HG03521 (cell line): ENCODE data around the gene IWS1.
"Not testable (repeated sequence)": the region's sequence is repeated elsewhere in the genome, so short reads cannot be mapped to it uniquely, and the experiment has no call there.

Experiments used
- ATAC-seq: cut with Tn5 transposase; IDR thresholded peaks from one replicate; pipeline ENCODE4 v1.9.1; 2021; ENCODE audit warnings: mild to moderate bottlenecking, moderate library complexity; ENCODE audit not compliant: unreplicated experiment

The IWS1 gene

GRCh38 chr2:127561371-127561770 lies 35.1 kb upstream of the IWS1 start:
- no peak for ATAC-seq

- no peak for ATAC-seq
Observed at GRCh38 chr2:127560931-127561280, 34.6 kb upstream of the IWS1 start.

GRCh38 chr2:127560201-127560930 lies 34.1 kb upstream of the IWS1 start:
- no peak for ATAC-seq

GRCh38 chr2:127559454-127559853 lies 33.2 kb upstream of the IWS1 start:
- ATAC-seq, result no peak

GRCh38 chr2:127558911-127559310 lies 32.6 kb upstream of the IWS1 start:
- no peak for ATAC-seq

GRCh38 chr2:127552846-127553245 lies 26.6 kb upstream of the IWS1 start:
- no peak for ATAC-seq

- ATAC-seq, result no peak
Observed at GRCh38 chr2:127552336-127552735, 26.0 kb upstream of the IWS1 start.

- no peak for ATAC-seq
Observed at GRCh38 chr2:127551221-127551930, 25.1 kb upstream of the IWS1 start.

- ATAC-seq, result no peak
Observed at GRCh38 chr2:127546797-127547196, 20.5 kb upstream of the IWS1 start.

GRCh38 chr2:127545796-127546195 lies 19.5 kb upstream of the IWS1 start:
- no peak for ATAC-seq

GRCh38 chr2:127545189-127545588 lies 18.9 kb upstream of the IWS1 start:
- ATAC-seq, result no peak

- not testable (repeated sequence) for ATAC-seq
Observed at GRCh38 chr2:127543013-127543501, 16.8 kb upstream of the IWS1 start.

- no peak for ATAC-seq
Observed at GRCh38 chr2:127542231-127542630, 15.9 kb upstream of the IWS1 start.

GRCh38 chr2:127541809-127542208 lies 15.5 kb upstream of the IWS1 start:
- ATAC-seq, result no peak

- ATAC-seq, result no peak
Observed at GRCh38 chr2:127537644-127538043, 11.4 kb upstream of the IWS1 start.

GRCh38 chr2:127536707-127537541 lies 10.6 kb upstream of the IWS1 start:
- no peak for ATAC-seq

GRCh38 chr2:127535918-127536317 lies 9.6 kb upstream of the IWS1 start:
- ATAC-seq, result no peak

- no peak for ATAC-seq
Observed at GRCh38 chr2:127535422-127535901, 9.2 kb upstream of the IWS1 start, which contains the start of gene MYO7B. Gene MYO7B (plus strand): TSS chr2:127535683. CDS start chr2:127559723, 24,040 bp downstream.

- no peak for ATAC-seq
Observed at GRCh38 chr2:127532296-127532695, 6.0 kb upstream of the IWS1 start.

GRCh38 chr2:127531221-127531648 lies 4.9 kb upstream of the IWS1 start:
- no peak for ATAC-seq
